Measurements from ENCODE around the gene CPSF4L.
"Not testable (repeated sequence)": the region's sequence is repeated elsewhere in the genome, so short reads cannot be mapped to it uniquely, and the experiment has no call there.

Gene CPSF4L

DNA sequence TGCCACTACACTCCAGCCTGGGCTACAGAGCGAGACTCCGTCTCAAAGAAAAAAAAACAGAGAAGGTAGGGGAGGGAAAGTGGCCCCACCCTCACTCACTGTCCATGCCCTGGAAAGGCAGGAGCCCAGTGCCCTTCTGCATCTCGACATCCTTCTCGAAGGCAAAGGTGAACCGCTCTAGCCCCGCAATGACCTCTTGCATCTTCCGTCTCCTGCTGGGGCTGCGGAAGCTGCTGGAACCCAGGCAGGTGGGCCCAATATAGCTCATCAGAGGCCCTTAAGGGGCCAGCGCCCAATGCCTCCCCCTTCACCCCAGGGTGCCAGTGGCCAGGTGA, at the start of gene CPSF4L:
CPSF4L (minus strand) TSS at position 264 of the 335 bp plus-strand sequence; CDS start at position 202, 62 bp downstream.
- no peak for DNase-seq

GRCh38 chr17:73311428-73311780, 49.7 kb upstream of the CPSF4L start:
- no peak for DNase-seq

GRCh38 chr17:73309727-73310596, 48.3 kb upstream of the CPSF4L start:
- DNase-seq: no peak

DNA sequence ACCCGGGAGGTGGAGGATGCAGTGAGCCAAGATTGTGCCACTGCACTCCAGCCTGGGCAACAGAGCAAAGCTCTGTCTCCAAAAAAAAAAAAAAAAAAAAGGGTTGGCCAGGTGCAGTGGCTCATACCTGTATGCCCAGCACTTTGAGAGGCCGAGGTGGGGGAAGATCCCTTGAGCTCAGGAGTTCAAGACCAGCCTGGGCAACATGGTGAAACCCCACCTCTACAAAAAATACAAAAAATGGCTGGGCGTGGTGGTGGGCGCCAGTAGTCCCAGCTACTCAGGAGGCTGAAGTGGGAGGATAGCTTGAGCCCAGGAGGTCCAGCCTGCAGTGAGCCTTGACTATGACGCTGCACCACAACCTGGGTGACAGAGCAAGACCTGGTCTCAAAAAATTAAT, 47.3 kb upstream of the CPSF4L start:
- not testable (repeated sequence) for DNase-seq

DNA sequence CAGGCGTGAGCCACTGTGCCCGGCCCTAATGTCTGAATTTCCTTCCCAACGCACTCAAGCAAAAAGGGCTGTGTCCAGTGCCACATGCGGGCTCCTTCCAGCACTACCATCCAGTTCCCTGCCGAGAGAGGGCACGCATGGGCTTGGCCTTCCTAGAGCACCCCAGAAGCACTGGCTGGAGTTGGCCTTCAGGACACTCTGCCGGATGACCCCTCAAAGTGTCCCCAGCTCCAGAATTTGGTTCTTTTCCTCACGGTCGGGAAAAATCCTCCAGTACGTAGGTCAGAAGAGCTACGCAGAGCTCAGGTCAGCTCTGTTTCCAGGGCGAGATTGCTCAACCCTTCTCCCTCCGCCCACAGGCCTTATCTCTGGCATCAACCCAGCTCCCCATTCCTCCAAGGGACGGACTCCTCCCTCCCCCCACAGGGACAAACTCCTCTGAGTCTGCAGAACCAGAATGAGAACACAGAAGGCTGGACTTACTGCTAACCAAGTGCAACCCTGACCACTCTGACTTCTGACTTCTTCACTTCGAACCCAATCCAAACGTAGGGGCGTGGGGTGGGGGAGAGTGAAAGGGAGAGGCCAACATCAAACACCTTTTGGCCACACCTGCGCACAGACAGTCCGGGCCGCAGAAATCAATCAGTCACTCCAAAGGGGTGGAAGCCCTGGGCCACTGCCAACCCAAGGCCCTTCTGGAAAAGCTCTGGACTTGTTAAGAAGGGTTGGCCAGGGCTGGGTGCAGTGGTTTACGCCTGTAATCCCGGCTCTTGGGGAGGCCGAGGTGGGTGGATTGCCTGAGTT, 46.5 kb upstream of the CPSF4L start:
- DNase-seq: no peak

DNA sequence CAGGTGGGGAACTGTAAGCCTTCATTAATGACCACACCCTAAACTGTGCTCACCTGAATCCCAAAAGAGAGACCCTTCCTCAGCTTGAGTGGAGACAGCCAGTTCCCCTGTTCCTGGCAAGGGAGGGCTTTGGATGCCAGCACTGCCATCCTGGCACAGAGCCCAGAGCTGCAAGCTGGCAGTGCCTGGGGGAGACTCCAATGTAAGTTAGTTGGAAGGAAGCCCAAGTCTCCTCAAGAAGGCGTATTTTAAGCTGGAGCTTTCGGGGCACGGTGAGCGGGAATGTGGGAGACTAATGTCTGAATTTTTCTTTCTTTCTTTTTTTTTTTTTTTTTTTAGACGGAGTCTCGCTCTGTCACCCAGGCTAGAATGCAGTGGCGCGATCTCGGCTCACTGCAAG, 45.5 kb upstream of the CPSF4L start:
- DNase-seq: no peak

DNA sequence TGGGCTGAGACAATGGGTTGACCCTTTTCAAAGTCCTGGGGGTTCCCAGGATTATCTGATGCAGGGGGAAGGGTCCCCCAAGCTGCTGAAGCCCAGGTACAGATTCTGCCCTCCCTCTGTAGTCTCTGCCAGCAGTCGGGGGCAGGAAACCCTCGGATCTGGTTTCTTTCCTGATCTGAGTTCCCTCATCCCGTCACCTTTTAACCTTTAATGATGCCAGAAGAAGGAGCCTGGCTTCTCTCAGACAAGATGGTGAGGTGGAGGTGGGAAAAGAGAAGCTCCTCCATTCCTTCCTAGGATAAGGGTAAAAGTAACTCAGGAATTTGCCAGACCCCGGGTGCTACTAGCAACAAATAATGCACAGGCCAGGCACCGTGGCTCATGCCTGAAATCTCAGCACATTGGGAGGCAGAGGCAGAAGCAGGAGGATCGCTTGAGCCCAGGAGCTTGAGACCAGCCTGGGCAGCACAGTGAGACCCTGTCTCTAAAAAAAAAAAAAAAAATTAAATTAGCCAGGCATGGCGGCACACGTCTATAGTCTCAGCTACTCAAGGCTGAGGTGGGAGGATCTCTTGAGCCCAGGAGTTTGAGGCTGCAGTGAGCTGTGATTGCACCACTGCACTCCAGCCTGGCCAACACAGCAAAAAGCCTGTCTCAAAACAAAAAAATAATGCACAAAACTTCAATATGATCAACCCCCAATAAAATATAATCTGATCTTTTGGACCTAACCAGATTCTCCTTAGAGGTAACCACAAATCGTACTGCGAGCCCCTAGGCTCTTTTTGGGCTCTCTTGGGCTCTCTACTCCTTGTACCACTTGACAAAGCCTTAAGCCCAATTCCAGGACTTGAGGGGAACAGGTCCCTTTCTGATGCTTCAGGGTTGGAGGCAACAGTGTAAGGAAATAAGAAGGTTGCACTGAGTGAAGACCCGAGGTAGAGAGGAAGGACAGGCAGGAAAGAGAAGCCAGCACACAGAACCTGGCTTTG, 44.5 kb upstream of the CPSF4L start:
- no peak for DNase-seq

DNA sequence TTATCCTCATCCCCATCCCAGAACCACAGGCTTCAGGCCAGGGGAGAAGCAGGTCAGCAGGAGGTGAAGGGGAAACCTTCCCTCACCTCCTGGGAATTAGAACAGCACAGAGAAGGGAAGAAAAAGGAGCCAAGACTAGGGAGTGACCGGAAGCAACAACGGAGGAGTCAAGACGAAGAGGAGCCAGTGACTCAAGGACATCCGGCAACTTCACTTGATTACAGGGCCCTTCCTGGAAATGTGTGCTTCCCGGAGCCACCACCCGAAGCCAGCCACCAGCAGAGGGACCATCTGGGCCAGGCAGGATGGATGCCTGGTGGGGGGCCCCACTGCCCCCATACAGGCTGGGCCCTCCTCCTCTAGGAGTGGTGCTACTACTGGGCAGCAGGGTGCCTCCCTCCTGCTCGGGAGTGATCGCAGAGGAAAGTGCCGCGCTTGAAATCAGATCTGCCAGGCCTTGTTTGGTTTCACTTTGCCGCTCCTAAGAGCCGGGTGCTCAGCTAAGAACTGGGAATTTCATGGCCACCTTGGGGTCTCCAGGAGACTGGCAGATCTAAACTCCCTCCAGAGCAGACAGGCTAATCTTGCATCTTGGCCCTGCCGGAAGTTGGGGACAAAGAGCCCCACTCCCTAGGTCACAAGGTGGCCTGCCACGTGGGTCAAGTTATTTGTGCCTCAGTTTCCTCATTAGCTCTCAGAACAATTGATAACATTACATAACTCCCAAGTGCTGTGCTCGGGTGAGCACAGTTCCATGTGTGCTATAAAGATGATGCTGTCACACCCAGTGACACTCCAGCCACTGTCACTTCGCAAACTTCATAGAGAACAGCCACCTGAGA, 43.5 kb upstream of the CPSF4L start:
- DNase-seq: no peak

DNA sequence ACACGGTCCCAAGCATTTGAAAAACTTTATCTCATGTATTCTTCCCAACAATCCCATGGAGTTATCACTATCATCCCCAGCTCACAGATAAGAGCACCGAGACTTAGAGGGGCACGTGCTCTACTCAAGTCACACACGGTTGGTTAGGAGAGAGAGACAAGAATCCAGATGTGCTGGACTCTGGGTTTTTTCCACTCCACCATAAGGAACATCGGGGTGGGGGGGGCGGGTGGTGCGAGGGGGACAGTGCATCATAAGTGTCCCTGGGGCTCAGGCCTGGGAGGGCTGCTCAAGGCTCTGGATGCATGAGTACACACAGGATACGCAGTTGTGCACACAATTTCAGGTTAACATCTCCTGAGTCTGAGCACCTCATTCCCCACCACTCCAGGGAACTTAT, 42.8 kb upstream of the CPSF4L start:
- no peak for DNase-seq

DNA sequence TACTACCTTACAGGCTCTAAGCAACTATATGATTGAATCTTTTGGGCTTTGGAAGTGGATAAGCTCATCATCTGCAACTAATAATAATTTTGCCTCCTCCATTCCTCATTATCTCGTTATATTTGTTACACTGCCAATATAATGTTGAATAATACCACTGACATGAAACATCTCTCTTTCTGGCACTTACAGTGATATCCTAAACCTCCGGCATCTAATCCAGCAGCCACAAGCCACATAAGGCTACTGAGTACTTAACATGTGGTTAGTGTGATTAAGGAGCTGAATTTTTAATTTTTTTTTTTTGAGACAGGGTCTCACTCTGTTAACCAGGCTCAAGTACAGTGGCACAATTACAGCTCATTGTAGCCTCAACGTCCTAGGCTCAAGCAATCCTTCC, 40.5 kb upstream of the CPSF4L start:
- DNase-seq: no peak

DNA sequence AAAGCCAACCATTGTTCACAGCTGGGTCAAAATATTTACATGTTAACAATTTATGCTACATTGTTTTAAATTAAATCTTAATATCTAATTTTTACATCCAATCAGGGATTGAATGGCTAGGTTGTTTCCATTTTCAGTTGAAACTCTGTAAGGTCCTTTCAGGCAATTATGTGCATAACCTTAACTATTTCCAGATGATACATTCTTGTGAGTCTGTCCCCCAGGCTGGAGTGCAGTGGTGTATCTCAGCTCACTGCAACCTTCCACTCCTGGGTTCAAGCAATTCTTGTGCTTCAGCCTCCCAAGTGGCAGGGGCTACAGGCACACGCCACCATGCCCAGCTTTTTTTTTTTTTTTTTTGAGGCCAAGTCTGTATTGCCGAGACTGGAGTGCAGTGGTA, 39.7 kb upstream of the CPSF4L start:
- DNase-seq: no peak

DNA sequence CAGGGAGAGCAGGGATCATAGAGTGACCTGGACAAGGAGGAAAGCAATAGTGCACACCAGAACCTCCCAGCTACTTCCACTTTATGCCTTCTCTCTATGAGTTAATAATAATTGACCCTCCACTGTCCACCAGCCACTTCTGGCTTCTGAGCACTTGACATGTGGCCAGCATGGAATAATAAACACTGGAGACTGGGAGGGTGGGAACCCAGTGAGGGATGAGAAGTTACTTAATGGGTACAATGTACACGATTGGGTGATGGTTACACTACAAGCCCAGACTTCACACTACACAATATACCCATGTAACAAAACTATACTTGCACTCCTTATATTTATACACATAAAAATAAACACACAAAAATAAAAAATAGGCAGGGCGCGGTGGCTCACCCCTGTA, 38.7 kb upstream of the CPSF4L start:
- DNase-seq: no peak

GRCh38 chr17:73297934-73298861, 36.5 kb upstream of the CPSF4L start:
- DNase-seq: no peak

- no peak for DNase-seq
Measured at GRCh38 chr17:73293480-73293911, 31.8 kb upstream of the CPSF4L start.

- no peak for DNase-seq
Measured at GRCh38 chr17:73293031-73293430, 31.4 kb upstream of the CPSF4L start.

- no peak for DNase-seq
Measured at GRCh38 chr17:73292031-73292531, 30.4 kb upstream of the CPSF4L start.

GRCh38 chr17:73291260-73291801, 29.7 kb upstream of the CPSF4L start:
- no peak for DNase-seq

DNA sequence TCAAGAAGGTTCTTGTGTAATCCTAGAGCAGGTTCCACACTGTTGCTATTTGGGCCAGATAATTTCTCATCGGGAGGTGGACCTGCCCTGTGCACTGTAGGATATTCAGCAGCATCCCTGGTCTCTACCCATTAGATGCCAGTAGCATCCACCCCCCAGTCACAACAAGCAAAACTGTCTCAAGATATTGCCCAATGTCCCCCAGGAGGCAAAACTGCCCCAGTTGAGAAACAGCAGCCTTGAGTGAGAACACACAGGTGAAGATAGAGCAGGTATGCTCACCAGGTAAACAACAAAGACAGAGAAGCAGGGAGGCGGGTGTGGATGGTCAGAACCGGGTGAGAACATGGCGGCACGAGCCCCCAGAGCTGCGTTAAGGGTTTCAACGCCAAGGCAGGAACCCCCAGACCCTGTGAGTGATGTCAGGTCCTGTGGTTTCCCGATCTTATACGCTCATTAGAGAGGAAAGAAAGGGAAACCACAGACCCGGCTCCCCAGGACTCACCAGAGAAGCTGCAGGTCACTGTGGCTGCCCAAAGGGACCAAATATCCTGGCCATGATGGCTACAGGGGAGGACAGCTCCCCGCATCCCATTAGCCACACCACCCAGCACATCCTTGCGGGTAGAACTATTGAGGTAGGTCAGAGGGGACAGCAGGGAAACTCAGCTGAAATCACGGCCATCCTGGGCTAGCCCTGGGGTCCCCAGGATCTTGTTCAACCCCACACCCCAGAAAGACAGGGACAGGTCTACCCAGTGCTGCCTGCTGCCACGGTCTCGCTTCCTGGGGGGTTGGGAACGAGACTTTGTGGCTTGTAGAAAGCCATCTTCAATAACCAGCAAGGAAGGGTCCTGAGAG, 28.9 kb upstream of the CPSF4L start:
- DNase-seq: no peak

DNA sequence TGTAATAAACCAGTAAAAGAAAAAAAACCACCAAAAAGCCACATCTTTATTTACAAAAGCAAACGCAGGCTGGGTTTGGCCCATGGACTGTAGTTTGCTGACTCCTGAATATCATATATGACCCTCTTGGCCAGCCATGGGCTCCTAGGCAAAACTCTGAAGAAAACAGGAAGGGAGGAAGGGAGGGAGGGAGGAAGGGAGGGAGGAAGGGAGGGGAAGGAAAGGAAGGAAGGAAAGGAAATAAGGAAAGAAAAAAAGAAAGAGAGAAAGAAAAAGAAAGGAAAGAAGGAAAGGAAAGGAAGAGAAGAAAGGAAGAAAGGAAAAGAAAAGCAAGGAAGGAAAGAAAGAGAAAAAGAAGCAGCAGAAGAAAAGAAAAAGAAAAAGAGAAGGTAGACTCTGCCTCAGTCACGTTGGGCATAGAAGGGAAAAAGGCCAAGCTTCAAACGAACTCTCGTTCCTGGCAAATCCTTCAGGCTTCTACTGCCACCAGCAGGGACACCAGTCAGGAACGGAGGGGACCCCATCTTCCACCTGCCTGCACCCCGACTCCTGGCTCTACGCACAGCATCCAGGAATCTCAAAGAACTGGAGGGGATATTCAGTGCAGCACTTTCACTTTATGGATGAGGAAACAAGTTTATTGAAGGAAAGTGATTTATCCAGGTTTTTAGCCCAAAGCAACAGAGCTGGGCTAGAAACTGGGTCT, 28.0 kb upstream of the CPSF4L start:
- DNase-seq: no peak
